Common myeloid progenitor, CD34-positive (primary cell): ENCODE measurements around the gene EXOC3L2.

Experiments
- CTCF ChIA-PET: fragments of 350-600 bp; sonication (Branson Sonifier 250); formaldehyde crosslinking; loops from one replicate; lab custom pipeline; 2021; ENCODE audit warnings: antibody characterized with exemption; lab: Charles Lee
- POLR2A ChIA-PET: fragments of 350-600 bp; sonication (Branson Sonifier 250); formaldehyde crosslinking; loops from one replicate; lab custom pipeline; 2021; ENCODE audit warnings: antibody characterized with exemption; lab: Charles Lee
- DNase-seq, 3 donors: peaks; one replicate each; pipeline versions ENCODE4 v3.0.0 to v3.0.0-alpha.2; 2013
- H3K27ac ChIP-seq, 2 experiments: 1 replicate in 1 of 2; 2 replicates in 1 of 2; pipeline ENCODE4 v1.7.0; 2013; ENCODE audit warnings: inconsistent platforms in 2 of 2, low read length in 2 of 2, mild to moderate bottlenecking in 2 of 2, low read depth in 1 of 2, moderate library complexity in 1 of 2; ENCODE audit not compliant: severe bottlenecking in 2 of 2, insufficient read depth in 1 of 2, poor library complexity in 1 of 2
- H3K27me3 ChIP-seq, 5 experiments: replicated peaks in 2 of 5; 1 replicate in 3 of 5; 2 replicates in 2 of 5; pipeline versions ENCODE4 v1.6.1 to v1.7.0; 2013; ENCODE audit warnings: low read length in 4 of 5, mild to moderate bottlenecking in 2 of 5, moderate library complexity in 2 of 5, inconsistent platforms in 1 of 5; ENCODE audit not compliant: insufficient read depth in 5 of 5, control insufficient read depth in 4 of 5
- H3K36me3 ChIP-seq, 4 experiments: 1 replicate in 2 of 4; 2 replicates in 2 of 4; pipeline versions ENCODE4 v1.6.1 to v1.7.0; 2013; ENCODE audit warnings: low read length in 3 of 4, control low read depth in 1 of 4, mild to moderate bottlenecking in 1 of 4; ENCODE audit not compliant: control insufficient read depth in 4 of 4, insufficient read depth in 4 of 4
- H3K4me1 ChIP-seq, 4 experiments: 1 replicate in 3 of 4; 2 replicates in 1 of 4; pipeline versions ENCODE4 v1.6.1 to v1.7.1; 2013; ENCODE audit warnings: low read length in 3 of 4, mild to moderate bottlenecking in 3 of 4, control low read depth in 1 of 4, inconsistent platforms in 1 of 4, moderate library complexity in 1 of 4; ENCODE audit not compliant: control insufficient read depth in 4 of 4, insufficient read depth in 4 of 4; ENCODE audit errors: control extremely low read depth in 1 of 4
- H3K4me3 ChIP-seq, 7 experiments: 1 replicate in 4 of 7; 2 replicates in 3 of 7; pipeline versions ENCODE4 v1.5.1 to v1.7.0; 2013; ENCODE audit warnings: mild to moderate bottlenecking in 7 of 7, low read length in 6 of 7, moderate library complexity in 6 of 7, inconsistent platforms in 2 of 7, low read depth in 2 of 7, control low read depth in 1 of 7; ENCODE audit not compliant: insufficient read depth in 4 of 7, control insufficient read depth in 1 of 7; ENCODE audit errors: extremely low read depth in 1 of 7
- H3K9me3 ChIP-seq, 5 experiments: 1 replicate in 4 of 5; 2 replicates in 1 of 5; pipeline versions ENCODE4 v1.6.1 to v1.7.1; 2013; ENCODE audit warnings: low read length in 4 of 5, mild to moderate bottlenecking in 2 of 5, inconsistent platforms in 1 of 5, low read depth in 1 of 5, moderate library complexity in 1 of 5; ENCODE audit not compliant: control insufficient read depth in 4 of 5, insufficient read depth in 2 of 5; ENCODE audit errors: control extremely low read depth in 1 of 5
- WGBS: methylation state at CpG from one replicate; pipeline ENCODE4 v1.1.5; 2013; ENCODE audit not compliant: insufficient coverage; 5-methylcytosine and 5-hydroxymethylcytosine counted together

Gene EXOC3L2

DNA sequence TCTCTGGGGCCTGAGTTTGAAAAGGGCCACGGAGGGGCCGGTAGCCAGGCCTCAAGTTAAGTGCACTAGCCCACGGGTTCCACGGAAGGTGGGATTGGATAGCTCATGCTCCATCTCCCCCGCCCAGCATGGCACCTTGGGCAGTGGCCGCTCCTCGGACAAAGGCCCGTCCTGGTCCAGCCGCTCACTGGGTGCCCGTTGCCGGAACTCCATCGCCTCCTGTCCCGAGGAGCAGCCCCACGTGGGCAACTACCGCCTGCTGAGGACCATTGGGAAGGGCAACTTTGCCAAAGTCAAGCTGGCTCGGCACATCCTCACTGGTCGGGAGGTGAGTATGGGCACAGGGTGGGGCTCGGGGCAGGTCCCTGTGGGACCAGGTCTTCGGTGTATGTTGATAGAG, 13.7 kb upstream of the EXOC3L2 start:
- H3K4me1 ChIP-seq, result peaks cover 0 to 4% (median 2%) of the 10 kb centered on the region in 4 experiments
- no peak overlapping the region for H3K27ac ChIP-seq
- no peaks in the 10 kb centered on the region for H3K9me3 ChIP-seq
- WGBS, result 96% methylated on average over 14 of the region's 19 CpGs
- DNase-seq, result no peak
- H3K4me3 ChIP-seq, result no peak overlapping the region
- ChIA-PET POLR2A (no interaction called here), CTCF (no interaction called here)
- peaks cover 0 to 9% (median 4%) of the 10 kb centered on the region in 4 experiments for H3K36me3 ChIP-seq
- no peaks in the 10 kb centered on the region for H3K27me3 ChIP-seq

- CTCF ChIA-PET, result interaction anchor here (1.1 to 1.6 kb wide), 2 partner anchors 78 to 81 kb away, joined by 3 to 5 read pairs; no protein-coding TSS in a partner anchor
- peaks cover 0 to 4% (median 2%) of the 10 kb centered on the region in 4 experiments for H3K36me3 ChIP-seq
- no peak overlapping the region for H3K27ac ChIP-seq
These were observed 11.6 kb upstream of the EXOC3L2 start for GRCh38 chr19:45256836-45257235.

GRCh38 chr19:45255611-45256157, 10.5 kb upstream of the EXOC3L2 start:
- no peaks in the 10 kb centered on the region for H3K9me3 ChIP-seq
- H3K4me3 ChIP-seq, result no peak overlapping the region
- ChIA-PET POLR2A (no interaction called here), CTCF (interaction anchor here (1.6 kb wide), 1 partner anchor 82 kb away, joined by 5 read pairs; no protein-coding TSS in a partner anchor)
- H3K4me1 ChIP-seq, result peaks cover under 1 to 25% (median 22%) of the 10 kb centered on the region in 4 experiments
- WGBS, result 97% methylated on average over 9 of the region's 9 CpGs
- H3K27ac ChIP-seq, result no peak overlapping the region
- H3K36me3 ChIP-seq, result peaks cover 0 to 4% (median 2%) of the 10 kb centered on the region in 4 experiments
- no peak for DNase-seq
- H3K27me3 ChIP-seq, result no peaks in the 10 kb centered on the region

More at GRCh38 chr19:45256836-45257235, 11.6 kb upstream of the EXOC3L2 start:
- WGBS, result 100% methylated on average over 2 of the region's 4 CpGs
- no peak for DNase-seq
- no peak overlapping the region for H3K4me3 ChIP-seq
- peaks cover 0 to 21% (median 18%) of the 10 kb centered on the region in 4 experiments for H3K4me1 ChIP-seq
- H3K27me3 ChIP-seq, result no peaks in the 10 kb centered on the region
- H3K9me3 ChIP-seq, result no peaks in the 10 kb centered on the region
- POLR2A ChIA-PET, result no interaction called here

DNA sequence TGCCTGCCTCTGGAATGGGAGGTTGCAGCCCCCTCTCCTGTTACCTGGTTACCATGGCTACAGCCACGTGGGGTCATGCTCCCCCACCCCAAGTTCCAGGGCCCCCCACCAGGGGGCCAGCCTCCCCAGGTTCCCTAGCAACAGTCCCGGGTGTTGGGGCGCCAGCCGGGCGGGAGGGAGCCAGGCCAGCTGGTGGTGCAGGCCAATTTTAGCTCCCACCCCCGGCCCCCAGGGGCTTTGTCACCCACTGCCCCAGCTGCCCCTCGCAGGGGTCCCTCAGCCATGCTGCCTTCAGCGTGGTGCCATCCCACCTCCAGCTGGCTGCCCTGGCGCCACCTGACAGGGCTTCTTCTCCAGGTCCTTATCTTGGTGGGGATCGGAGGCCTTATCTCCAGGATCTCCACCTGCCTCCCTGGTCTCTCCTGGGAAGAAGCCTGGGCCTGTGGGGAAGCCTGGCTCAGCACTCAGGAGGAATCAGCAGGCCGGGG, 8.9 kb upstream of the EXOC3L2 start:
- peaks cover 2 to 33% (median 28%) of the 10 kb centered on the region in 4 experiments for H3K4me1 ChIP-seq
- no peak overlapping the region for H3K4me3 ChIP-seq
- H3K36me3 ChIP-seq, result peaks cover 0 to 3% (median under 1%) of the 10 kb centered on the region in 4 experiments
- H3K27me3 ChIP-seq, result no peaks in the 10 kb centered on the region
- WGBS, result 85% methylated on average over 6 of the region's 11 CpGs
- no peaks in the 10 kb centered on the region for H3K9me3 ChIP-seq
- ChIA-PET POLR2A (no interaction called here), CTCF (interaction anchor here (0.6 to 1.5 kb wide), 4 partner anchors 16 to 126 kb away, joined by 3 read pairs; no protein-coding TSS in a partner anchor)
- DNase-seq, result peak in 2 of 3 donors; percentile 38 to 39
- no peak overlapping the region for H3K27ac ChIP-seq

DNA sequence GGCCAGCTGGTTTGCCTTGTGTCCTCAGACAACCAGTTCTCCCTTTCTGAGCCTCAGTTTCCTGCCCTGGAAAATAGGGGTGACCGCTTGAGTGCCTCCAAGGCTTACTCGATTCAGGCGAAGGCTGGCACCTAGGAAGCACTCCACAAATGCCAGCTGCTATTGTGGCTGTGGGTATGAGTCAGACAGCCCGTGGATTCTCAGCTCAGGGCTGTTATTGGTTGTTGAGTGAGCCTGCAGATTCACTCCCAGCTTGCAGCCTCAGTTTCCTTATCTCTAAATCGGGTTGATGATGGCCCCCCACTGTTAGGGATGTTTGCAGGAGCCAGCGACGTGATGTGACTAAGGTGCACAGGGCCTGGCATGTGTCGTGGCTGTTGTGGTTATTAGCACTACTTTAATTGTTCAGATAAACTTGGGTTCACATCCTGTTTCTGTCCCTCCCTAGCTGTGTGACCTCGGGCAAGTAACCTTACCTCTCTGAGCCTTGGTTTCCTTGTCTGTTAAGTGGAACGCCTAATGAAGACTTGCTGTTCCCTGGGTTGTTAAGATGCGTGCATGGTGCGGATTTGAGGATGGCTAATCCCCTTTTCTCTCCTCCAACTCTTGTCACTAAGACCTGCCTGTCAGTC, 8.3 kb upstream of the EXOC3L2 start:
- no peaks in the 10 kb centered on the region for H3K27me3 ChIP-seq
- WGBS, result 89% methylated on average over 11 of the region's 12 CpGs
- H3K36me3 ChIP-seq, result peaks cover 0 to 3% (median 0%) of the 10 kb centered on the region in 4 experiments
- no peaks in the 10 kb centered on the region for H3K9me3 ChIP-seq
- ChIA-PET POLR2A (no interaction called here), CTCF (interaction anchor here (1.2 to 1.5 kb wide), 3 partner anchors 17 to 125 kb away, joined by 3 read pairs; no protein-coding TSS in a partner anchor)
- DNase-seq, result no peak
- peaks cover 2 to 37% (median 33%) of the 10 kb centered on the region in 4 experiments for H3K4me1 ChIP-seq
- H3K27ac ChIP-seq, result no peak overlapping the region
- H3K4me3 ChIP-seq, result no peak overlapping the region

- H3K4me3 ChIP-seq, result peak overlapping the region; percentile 62 to 88 (median 82)
- POLR2A ChIA-PET, result no interaction called here
- no peaks in the 10 kb centered on the region for H3K9me3 ChIP-seq
- DNase-seq, result peak in 1 of 3 donors; percentile 29
- 1% methylated on average over 43 of the region's 57 CpGs for WGBS
- CTCF ChIA-PET, result no interaction called here
- H3K36me3 ChIP-seq, result peaks cover 0 to 3% (median 0%) of the 10 kb centered on the region in 4 experiments
- H3K4me1 ChIP-seq, result peaks cover 2 to 37% (median 33%) of the 10 kb centered on the region in 4 experiments
- peak overlapping the region; percentile 50 to 76 for H3K27ac ChIP-seq
- H3K27me3 ChIP-seq, result no peaks in the 10 kb centered on the region
These were observed 6.5 kb upstream of the EXOC3L2 start for GRCh38 chr19:45251452-45252354.
